Karpas-422 (cell line): ENCODE results near the gene IFNGR1. TPM values are rescaled to one million over a fixed set of nuclear protein-coding genes. Genes with fewer than 3 reads are reported as not detected.

Experiments
- DNase-seq: peaks from one replicate; pipeline ENCODE4 v3.0.0-alpha.2; 2015
- H2AFZ ChIP-seq: fragments of 200-600 bp; sonication (generic); 2 replicates; pipeline ENCODE4 v1.6.1; 2014; ENCODE audit warnings: antibody characterized with exemption, low read length, mixed read lengths
- H3K27ac ChIP-seq: fragments of 200-600 bp; sonication (generic); 2 replicates; pipeline ENCODE4 v1.5.1; 2014; ENCODE audit warnings: mild to moderate bottlenecking, low read length, moderate library complexity
- H3K27me3 ChIP-seq: fragments of 200-600 bp; sonication (generic); 2 replicates; pipeline ENCODE4 v1.6.1; 2014; ENCODE audit warnings: low read length, mixed read lengths
- H3K36me3 ChIP-seq: fragments of 200-600 bp; sonication (generic); 2 replicates; pipeline ENCODE4 v1.6.1; 2014; ENCODE audit warnings: low read length, mixed read lengths; ENCODE audit not compliant: insufficient read depth
- H3K4me1 ChIP-seq: fragments of 200-600 bp; sonication (generic); 2 replicates; pipeline ENCODE4 v1.6.1; 2014; ENCODE audit warnings: mild to moderate bottlenecking, low read length, mixed read lengths
- H3K4me2 ChIP-seq: fragments of 200-600 bp; sonication (generic); 2 replicates; pipeline ENCODE4 v1.6.1; 2014; ENCODE audit warnings: low read length, low read depth, mild to moderate bottlenecking; ENCODE audit not compliant: poor library complexity, severe bottlenecking
- H3K4me3 ChIP-seq: fragments of 200-600 bp; sonication (generic); 2 replicates; pipeline ENCODE4 v1.5.1; 2014; ENCODE audit warnings: mild to moderate bottlenecking, antibody characterized with exemption, low read length, mixed read lengths
- H3K79me2 ChIP-seq: fragments of 200-600 bp; sonication (generic); 2 replicates; pipeline ENCODE4 v1.6.1; 2014; ENCODE audit warnings: mild to moderate bottlenecking, low read length, mixed read lengths
- H3K9ac ChIP-seq: fragments of 200-600 bp; sonication (generic); 2 replicates; pipeline ENCODE4 v1.6.0; 2014; ENCODE audit warnings: low read length
- H3K9me2 ChIP-seq: fragments of 200-600 bp; sonication (generic), shearing (Covaris generic); replicated peaks from 2 replicates; pipeline ENCODE4 v1.6.0; 2014; ENCODE audit warnings: mild to moderate bottlenecking, low read length, moderate library complexity; ENCODE audit not compliant: insufficient read depth
- H3K9me3 ChIP-seq: fragments of 300-700, 200-600 bp; sonication (generic); 2 replicates; pipeline ENCODE4 v1.6.1; 2014; ENCODE audit warnings: low read length, mixed read lengths
- H4K20me1 ChIP-seq: fragments of 200-600 bp; sonication (generic); 2 replicates; pipeline ENCODE4 v1.6.1; 2014; ENCODE audit warnings: mild to moderate bottlenecking, antibody characterized with exemption, low read length, low read depth; ENCODE audit not compliant: insufficient read depth
- total RNA-seq: library from RNA; depleted of rRNA; stranded (reverse); fragments of >200 nt; shearing (Covaris generic); gene quantifications from 2 replicates; pipeline ENCODE4 v1.2.3, GENCODE V29; 2014; ENCODE audit warnings: low replicate concordance

Gene IFNGR1
- total RNA-seq, 1 experiment from 2014 or later = 76.9 TPM

GRCh38 chr6:137188855-137189254, 30.3 kb downstream of the IFNGR1 start:
- DNase-seq = peak; percentile 74

GRCh38 chr6:137185290-137185689, 33.9 kb downstream of the IFNGR1 start:
- Histone ChIP-seq H3K36me3 (no peaks in the 10 kb centered on the region), H4K20me1 (no peaks in the 10 kb centered on the region), H3K4me3 (no peak overlapping the region), H3K4me2 (no peak overlapping the region), H3K9ac (no peak overlapping the region), H3K27me3 (no peaks in the 10 kb centered on the region; the same call in 1 of the 2 replicates), H3K27ac (no peak overlapping the region), H3K79me2 (no peaks in the 10 kb centered on the region), H3K9me2 (no peaks in the 10 kb centered on the region), H3K9me3 (peaks cover 47% of the 10 kb centered on the region), H2AFZ (no peak overlapping the region), H3K4me1 (no peaks in the 10 kb centered on the region)
- no peak for DNase-seq

More at GRCh38 chr6:137188855-137189254, 30.3 kb downstream of the IFNGR1 start:
- H3K4me3 ChIP-seq = no peak overlapping the region
- no peak overlapping the region for H2AFZ ChIP-seq
- H4K20me1 ChIP-seq = no peaks in the 10 kb centered on the region
- H3K27me3 ChIP-seq = no peaks in the 10 kb centered on the region; the same call in 1 of the 2 replicates
- no peaks in the 10 kb centered on the region for H3K36me3 ChIP-seq
- H3K4me2 ChIP-seq = no peak overlapping the region
- no peak overlapping the region for H3K9ac ChIP-seq
- peaks cover 27% of the 10 kb centered on the region for H3K9me3 ChIP-seq
- no peaks in the 10 kb centered on the region for H3K4me1 ChIP-seq
- H3K79me2 ChIP-seq = no peaks in the 10 kb centered on the region
- no peaks in the 10 kb centered on the region for H3K9me2 ChIP-seq
- no peak overlapping the region for H3K27ac ChIP-seq

- no peaks in the 10 kb centered on the region; the same call in 1 of the 2 replicates for H3K27me3 ChIP-seq
- H3K4me3 ChIP-seq = no peak overlapping the region
- no peak overlapping the region for H3K9ac ChIP-seq
- no peaks in the 10 kb centered on the region for H3K79me2 ChIP-seq
- peaks cover 35% of the 10 kb centered on the region for H3K9me3 ChIP-seq
- no peak for DNase-seq
- H3K9me2 ChIP-seq = no peaks in the 10 kb centered on the region
- H3K36me3 ChIP-seq = no peaks in the 10 kb centered on the region
- no peak overlapping the region for H3K27ac ChIP-seq
- H3K4me2 ChIP-seq = no peak overlapping the region
- no peaks in the 10 kb centered on the region for H4K20me1 ChIP-seq
- no peak overlapping the region for H2AFZ ChIP-seq
- no peaks in the 10 kb centered on the region for H3K4me1 ChIP-seq
Observed at GRCh38 chr6:137182654-137183073, 36.5 kb downstream of the IFNGR1 start.

- Histone ChIP-seq H3K4me1 (peaks cover under 1% of the 10 kb centered on the region; the same call in 1 of the 2 replicates), H2AFZ (no peak overlapping the region), H3K27ac (no peak overlapping the region), H3K4me3 (no peak overlapping the region), H3K9me3 (peaks cover 35% of the 10 kb centered on the region), H3K4me2 (no peak overlapping the region), H4K20me1 (no peaks in the 10 kb centered on the region), H3K9me2 (no peaks in the 10 kb centered on the region), H3K27me3 (no peaks in the 10 kb centered on the region; the same call in 1 of the 2 replicates), H3K79me2 (no peaks in the 10 kb centered on the region), H3K36me3 (no peaks in the 10 kb centered on the region), H3K9ac (no peak overlapping the region)
- no peak for DNase-seq
Observed at GRCh38 chr6:137181891-137182653, 37.1 kb downstream of the IFNGR1 start.

GRCh38 chr6:137177611-137178010, 41.6 kb downstream of the IFNGR1 start:
- no peak overlapping the region for H3K27ac ChIP-seq
- no peaks in the 10 kb centered on the region for H3K36me3 ChIP-seq
- DNase-seq = no peak
- no peaks in the 10 kb centered on the region for H3K79me2 ChIP-seq
- no peak overlapping the region for H3K4me3 ChIP-seq
- peaks cover 14% of the 10 kb centered on the region for H3K9me3 ChIP-seq
- H3K4me1 ChIP-seq = peaks cover 6% of the 10 kb centered on the region
- H3K27me3 ChIP-seq = no peaks in the 10 kb centered on the region
- no peak overlapping the region for H3K9ac ChIP-seq
- no peaks in the 10 kb centered on the region for H4K20me1 ChIP-seq
- H3K4me2 ChIP-seq = no peak overlapping the region
- H3K9me2 ChIP-seq = no peaks in the 10 kb centered on the region
- no peak overlapping the region for H2AFZ ChIP-seq

- no peaks in the 10 kb centered on the region for H3K27me3 ChIP-seq
- no peaks in the 10 kb centered on the region for H4K20me1 ChIP-seq
- DNase-seq = no peak
- no peak overlapping the region for H2AFZ ChIP-seq
- H3K79me2 ChIP-seq = no peaks in the 10 kb centered on the region
- H3K27ac ChIP-seq = no peak overlapping the region
- H3K4me3 ChIP-seq = no peak overlapping the region
- H3K9me2 ChIP-seq = no peaks in the 10 kb centered on the region
- peaks cover 6% of the 10 kb centered on the region for H3K9me3 ChIP-seq
- no peaks in the 10 kb centered on the region for H3K36me3 ChIP-seq
- H3K9ac ChIP-seq = no peak overlapping the region
- peaks cover 14% of the 10 kb centered on the region for H3K4me1 ChIP-seq
- H3K4me2 ChIP-seq = no peak overlapping the region
Observed at GRCh38 chr6:137176729-137177128, 42.5 kb downstream of the IFNGR1 start.

- Histone ChIP-seq H3K36me3 (no peaks in the 10 kb centered on the region), H4K20me1 (no peaks in the 10 kb centered on the region), H3K9me2 (no peaks in the 10 kb centered on the region), H3K27ac (no peak overlapping the region), H2AFZ (0 out of 2 replicates have a peak overlapping the region, but pooled peaks have one; percentile 31), H3K27me3 (no peaks in the 10 kb centered on the region), H3K9me3 (no peaks in the 10 kb centered on the region), H3K9ac (no peak overlapping the region), H3K4me1 (peaks cover 23% of the 10 kb centered on the region), H3K4me2 (no peak overlapping the region), H3K79me2 (no peaks in the 10 kb centered on the region), H3K4me3 (no peak overlapping the region)
- no peak for DNase-seq
Observed at GRCh38 chr6:137175868-137176245, 43.3 kb downstream of the IFNGR1 start.

GRCh38 chr6:137175157-137175867, 43.9 kb downstream of the IFNGR1 start:
- DNase-seq = no peak
- Histone ChIP-seq H3K27me3 (no peaks in the 10 kb centered on the region), H3K9me2 (no peaks in the 10 kb centered on the region), H3K36me3 (no peaks in the 10 kb centered on the region), H3K9me3 (no peaks in the 10 kb centered on the region), H2AFZ (0 out of 2 replicates have a peak overlapping the region, but pooled peaks have one; percentile 31), H4K20me1 (no peaks in the 10 kb centered on the region), H3K4me2 (no peak overlapping the region), H3K9ac (no peak overlapping the region), H3K4me3 (no peak overlapping the region), H3K79me2 (no peaks in the 10 kb centered on the region), H3K27ac (no peak overlapping the region), H3K4me1 (peaks cover 26% of the 10 kb centered on the region)
